K562 (cell line): ENCODE results near the gene MAP3K7. TPM values are rescaled to one million over a fixed set of nuclear protein-coding genes. Genes with fewer than 3 reads are reported as not detected.

ENCODE experiments used
- ARID1B ChIP-seq: fragments of 450-650 bp; IDR thresholded peaks from 2 replicates; pipeline ENCODE4 v1.6.1; 2016; ENCODE audit warnings: antibody characterized with exemption, mild to moderate bottlenecking, inconsistent platforms
- C11orf30 ChIP-seq: fragments of 450-650 bp; IDR thresholded peaks from 2 replicates; pipeline ENCODE4 v1.6.1; 2016; ENCODE audit warnings: low read depth, mild to moderate bottlenecking
- CBFA2T2 ChIP-seq: fragments of 450-650 bp; conservative IDR thresholded peaks from 2 replicates; pipeline ENCODE4 v1.6.1; 2017; ENCODE audit warnings: mild to moderate bottlenecking
- HDAC8 ChIP-seq: fragments of 450-650 bp; IDR thresholded peaks from 2 replicates; pipeline ENCODE4 v1.6.1; 2016; ENCODE audit warnings: mild to moderate bottlenecking, missing genetic modification characterization, moderate library complexity, missing compliant biosample characterization
- KAT7 ChIP-seq: sonication (generic); formaldehyde crosslinking; IDR thresholded peaks from 2 replicates; pipeline ENCODE4 v1.8.0; 2022; ENCODE audit warnings: missing genetic modification reagents, mild to moderate bottlenecking, borderline replicate concordance
- MEF2A ChIP-seq: IDR thresholded peaks from 2 replicates; pipeline ENCODE4 v1.6.1; 2011; ENCODE audit warnings: low read depth, mild to moderate bottlenecking, low read length, moderate library complexity; ENCODE audit not compliant: control insufficient read depth
- MTA2 ChIP-seq: fragments of 450-650 bp; IDR thresholded peaks from 2 replicates; pipeline ENCODE4 v1.6.1; 2016; ENCODE audit warnings: low read depth
- NCOR1 ChIP-seq: fragments of 450-650 bp; IDR thresholded peaks from 2 replicates; pipeline ENCODE4 v1.6.1; 2016; ENCODE audit warnings: mild to moderate bottlenecking, moderate library complexity
- NFYB ChIP-seq: IDR thresholded peaks from 2 replicates; pipeline ENCODE4 v1.6.1; 2011; ENCODE audit warnings: mild to moderate bottlenecking, moderate library complexity; ENCODE audit not compliant: insufficient read length; ENCODE audit errors: extremely low read depth
- NR2C2 ChIP-seq, 2 experiments: fragments of 200-800 bp in 1 of 2; sonication (Bioruptor generic) in 1 of 2; sonication (generic) in 1 of 2; formaldehyde crosslinking in 1 of 2; IDR thresholded peaks; 2 replicates each; pipeline versions ENCODE4 v1.6.1 to v1.8.0; 2016 to 2022; ENCODE audit warnings: mild to moderate bottlenecking in 1 of 2, missing compliant biosample characterization in 1 of 2, missing genetic modification characterization in 1 of 2, missing genetic modification reagents in 1 of 2
- NR3C1 ChIP-seq: sonication (generic); formaldehyde crosslinking; IDR thresholded peaks from 2 replicates; pipeline ENCODE4 v1.8.1; 2022; ENCODE audit warnings: missing genetic modification reagents
- PBX2 ChIP-seq, 2 experiments: IDR thresholded peaks in 1 of 2; conservative IDR thresholded peaks in 1 of 2; 2 replicates each; pipeline ENCODE4 v1.6.1; 2016; ENCODE audit warnings: low read depth in 2 of 2, mild to moderate bottlenecking in 1 of 2, missing compliant biosample characterization in 1 of 2, missing genetic modification characterization in 1 of 2, moderate library complexity in 1 of 2
- POLR2A ChIP-seq: fragments of 450-650 bp; conservative IDR thresholded peaks from 2 replicates; pipeline ENCODE4 v1.6.1; 2016
- POLR3A ChIP-seq: IDR thresholded peaks from 2 replicates; pipeline ENCODE4 v1.6.1; 2011; ENCODE audit warnings: borderline replicate concordance, mild to moderate bottlenecking, moderate library complexity; ENCODE audit not compliant: insufficient read length, insufficient read depth; ENCODE audit errors: extremely low read depth
- REST ChIP-seq, 2 experiments: fragments of 450-650 bp; formaldehyde crosslinking in 1 of 2; IDR thresholded peaks; 2 replicates each; pipeline versions ENCODE4 v1.4.0 to v1.6.1; 2014 to 2020; ENCODE audit warnings: mild to moderate bottlenecking in 2 of 2, borderline replicate concordance in 1 of 2, low read depth in 1 of 2
- SMARCA4 ChIP-seq: fragments of 450-650 bp; IDR thresholded peaks from 2 replicates; pipeline ENCODE4 v1.6.1; 2016
- TCFL5 ChIP-seq: fragments of 250-450 bp; sonication (Bioruptor Pico); conservative IDR thresholded peaks from 2 replicates; pipeline ENCODE4 v1.6.1; 2021; ENCODE audit warnings: mild to moderate bottlenecking, moderate library complexity, matching md5 sums
- ZNF551 ChIP-seq: fragments of 250-450 bp; sonication (Bioruptor Pico); IDR thresholded peaks from 2 replicates; pipeline ENCODE4 v1.5.0; 2021; ENCODE audit warnings: mild to moderate bottlenecking, moderate library complexity
- ZNF644 ChIP-seq: fragments of 200-800 bp; sonication (Bioruptor generic); IDR thresholded peaks from 2 replicates; pipeline ENCODE4 v1.6.1; 2016; ENCODE audit warnings: low read depth, missing genetic modification characterization, missing compliant biosample characterization
- polyA plus RNA-seq, 8 experiments: library from polyadenylated mRNA; depleted of rRNA in 4 of 8; stranded (reverse) in 5 of 8; unstranded in 3 of 8; fragments of >200 nt; fragmentation: Nextera tagmentation in 2 of 8; fragmentation: Illumina TruSeq in 1 of 8; extraction: Ambion mirVana in 2 of 8; extraction: Trizol in 1 of 8; gene quantifications; 2 replicates each; pipeline versions ENCODE4 v1.2.1 to v1.2.3, GENCODE V29; 2011 to 2014; ENCODE audit warnings: inconsistent platforms in 1 of 8, missing spikeins in 1 of 8
- total RNA-seq, 7 experiments: library from RNA; depleted of rRNA in 6 of 7; stranded (reverse); fragments of >200 nt in 6 of 7; fragmentation: Illumina TruSeq in 2 of 7; extraction: Trizol in 2 of 7; gene quantifications; 2 replicates each; pipeline versions ENCODE4 v1.2.1 to v1.2.3, GENCODE V29; 2011 to 2021; ENCODE audit warnings: low replicate concordance in 1 of 7

MAP3K7 gene
- total and polyA plus RNA-seq, 9 of the 15 experiments (the other 6 are each of a cell fraction or from before 2014, with no cell fraction given), result 13.4 to 60.9 (median 34.8) TPM

GRCh38 chr6:90468859-90469258 lies 118.0 kb downstream of the MAP3K7 start (continued):
- TF ChIP-seq REST (IDR thresholded peaks at IDR 0.05; ENCODE audit: borderline replicate concordance) (no peak), REST (CRISPR knock-in tag; IDR thresholded peaks at IDR 0.05; ENCODE audit: low read depth) (no peak), ZNF644 (tag) (0 out of 2 replicates have a peak, but pooled peaks have one; percentile 20), NCOR1 (no peak), NR3C1 (no peak), CBFA2T2 (0 out of 2 replicates have a peak, but pooled peaks have one; percentile 12), C11orf30 (no peak), POLR3A (no peak), SMARCA4 (0 out of 2 replicates have a peak, but pooled peaks have one; percentile 33), MTA2 (no peak), NFYB (no peak), HDAC8 (tag) (no peak), PBX2 (CRISPR knock-in tag; IDR thresholded peaks at IDR 0.05; ENCODE audit: low read depth) (no peak), PBX2 (tag; conservative IDR thresholded peaks at IDR 0.05; ENCODE audit: low read depth) (peak; percentile 69), MEF2A (no peak), ZNF551 (no peak), POLR2A (no peak), NR2C2 (CRISPR knock-in tag; IDR thresholded peaks at IDR 0.05) (no peak), NR2C2 (tag; IDR thresholded peaks at IDR 0.05) (no peak), ARID1B (peak; percentile 38), KAT7 (no peak), TCFL5 (CRISPR knock-in tag) (no peak)
